GM18520 (cell line): ENCODE measurements around the gene ATP2B2.

ENCODE experiments used
- ATAC-seq: cut with Tn5 transposase; IDR thresholded peaks from one replicate; pipeline ENCODE4 v1.9.1; 2021; ENCODE audit not compliant: unreplicated experiment

The ATP2B2 gene

GRCh38 chr3:10511809-10512494 is 6.6 kb upstream of the ATP2B2 start:
- ATAC-seq = no peak

GRCh38 chr3:10510743-10511432 is 5.5 kb upstream of the ATP2B2 start:
- no peak for ATAC-seq

GRCh38 chr3:10510086-10510742 is 4.8 kb upstream of the ATP2B2 start:
- ATAC-seq = no peak

- no peak for ATAC-seq
Measured at GRCh38 chr3:10509325-10509724, 3.9 kb upstream of the ATP2B2 start.

- no peak for ATAC-seq
Measured at GRCh38 chr3:10508619-10509260, 3.4 kb upstream of the ATP2B2 start.

- ATAC-seq = no peak
Measured at GRCh38 chr3:10508235-10508618, 2.8 kb upstream of the ATP2B2 start.

GRCh38 chr3:10507331-10507730 is 1.9 kb upstream of the ATP2B2 start:
- no peak for ATAC-seq

GRCh38 chr3:10506696-10507095 is 1.3 kb upstream of the ATP2B2 start:
- no peak for ATAC-seq

GRCh38 chr3:10505791-10506585 is 602 bp upstream of the ATP2B2 start:
- ATAC-seq = no peak

- ATAC-seq = no peak
Measured at GRCh38 chr3:10504171-10505049, 976 bp downstream of the ATP2B2 start.

- no peak for ATAC-seq
Measured at GRCh38 chr3:10503217-10503796, 2.1 kb downstream of the ATP2B2 start.

GRCh38 chr3:10502185-10502880 is 3.1 kb downstream of the ATP2B2 start:
- no peak for ATAC-seq

- no peak for ATAC-seq
Measured at GRCh38 chr3:10501664-10502052, 3.7 kb downstream of the ATP2B2 start.

GRCh38 chr3:10500717-10501663 is 4.4 kb downstream of the ATP2B2 start:
- ATAC-seq = no peak

- ATAC-seq = no peak
Measured at GRCh38 chr3:10498271-10498670, 7.1 kb downstream of the ATP2B2 start.

- no peak for ATAC-seq
Measured at GRCh38 chr3:10497439-10497838, 7.9 kb downstream of the ATP2B2 start.

- no peak for ATAC-seq
Measured at GRCh38 chr3:10496121-10496863, 9.1 kb downstream of the ATP2B2 start.
